ENCODE data around the gene DDX50.
"Not testable (repeated sequence)": the region's sequence is repeated elsewhere in the genome, so short reads cannot be mapped to it uniquely, and the experiment has no call there.

The DDX50 gene

DNA sequence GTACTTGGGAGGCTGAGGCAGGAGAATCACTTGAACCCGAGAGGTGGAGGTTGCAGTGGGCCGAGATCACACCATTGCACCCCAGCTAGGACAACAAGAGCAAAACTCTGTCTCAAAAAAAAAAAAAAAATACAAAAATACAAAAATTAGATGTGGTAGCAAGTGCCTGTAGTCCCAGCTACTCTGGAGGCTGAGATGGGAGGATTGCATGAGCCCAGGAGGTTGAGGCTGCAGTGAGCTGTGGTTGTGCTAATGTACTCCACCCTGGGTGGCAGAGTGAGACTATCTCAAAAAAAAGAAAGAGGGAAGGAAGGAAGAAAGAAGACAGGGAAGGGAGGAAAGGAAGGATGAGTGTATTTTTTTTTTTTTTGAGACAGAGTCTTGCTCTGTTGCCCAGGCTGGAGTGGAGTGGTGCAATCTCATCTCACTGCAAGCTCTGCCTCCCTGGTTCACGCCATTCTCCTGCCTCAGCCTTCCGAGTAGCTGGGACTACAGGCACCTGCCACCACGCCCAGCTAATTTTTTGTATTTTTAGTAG, 74.9 kb downstream of the DDX50 start:
- H3K36me3 Mint-ChIP-seq (ENCODE audit: insufficient read depth) = peaks cover 98% of the 10 kb centered on the region
- H3K27me3 Mint-ChIP-seq; DNase-seq; H3K4me3 Mint-ChIP-seq; H3K4me1 Mint-ChIP-seq (ENCODE audit: low read depth in 2 of 2); ATAC-seq (replicated peaks); H3K9me3 Mint-ChIP-seq: not testable (repeated sequence)
- H3K27ac Mint-ChIP-seq = peak overlapping the region in 1 of 2 donors; percentile 79

GRCh38 chr10:68979738-68980137, 78.6 kb downstream of the DDX50 start:
- DNase-seq; H3K9me3 Mint-ChIP-seq; H3K4me3 Mint-ChIP-seq; H3K27ac Mint-ChIP-seq; H3K4me1 Mint-ChIP-seq (ENCODE audit: low read depth in 2 of 2); H3K27me3 Mint-ChIP-seq; ATAC-seq (replicated peaks): not testable (repeated sequence)
- peaks cover 85% of the 10 kb centered on the region for H3K36me3 Mint-ChIP-seq (ENCODE audit: insufficient read depth)

GRCh38 chr10:68981074-68981473, 80.0 kb downstream of the DDX50 start:
- H3K4me1 Mint-ChIP-seq (ENCODE audit: low read depth in 2 of 2) = no peaks in the 10 kb centered on the region
- ATAC-seq (replicated peaks) (peak; percentile 54), DNase-seq (no peak)
- H3K9me3 Mint-ChIP-seq = no peaks in the 10 kb centered on the region
- no peaks in the 10 kb centered on the region for H3K27me3 Mint-ChIP-seq
- H3K4me3 Mint-ChIP-seq = no peak overlapping the region
- peaks cover 80% of the 10 kb centered on the region for H3K36me3 Mint-ChIP-seq (ENCODE audit: insufficient read depth)
- no peak overlapping the region for H3K27ac Mint-ChIP-seq

DNA sequence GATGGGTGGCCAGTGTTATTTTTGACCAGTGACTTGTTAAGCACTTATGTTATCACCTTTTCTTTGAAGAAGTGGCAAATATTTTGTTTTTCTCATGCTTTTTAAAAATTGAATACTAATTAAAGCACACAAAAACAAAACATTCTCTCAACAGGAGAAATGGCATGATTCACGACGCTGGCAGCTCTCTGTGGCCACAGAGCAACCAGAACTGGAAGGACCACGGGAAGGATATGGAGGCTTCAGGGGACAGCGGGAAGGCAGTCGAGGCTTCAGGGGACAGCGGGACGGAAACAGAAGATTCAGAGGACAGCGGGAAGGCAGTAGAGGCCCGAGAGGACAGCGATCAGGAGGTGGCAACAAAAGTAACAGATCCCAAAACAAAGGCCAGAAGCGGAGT, 81.3 kb downstream of the DDX50 start:
- ATAC-seq (replicated peaks) (no peak), DNase-seq (no peak)
- Mint-ChIP-seq H3K4me1 (ENCODE audit: low read depth in 2 of 2) (peaks cover 0 to 4% of the 10 kb centered on the region in 2 donors), H3K27me3 (no peaks in the 10 kb centered on the region), H3K9me3 (no peaks in the 10 kb centered on the region), H3K36me3 (ENCODE audit: insufficient read depth) (peaks cover 72% of the 10 kb centered on the region), H3K27ac (no peak overlapping the region), H3K4me3 (peak overlapping the region in 1 of 2 donors; percentile 15)

DNA sequence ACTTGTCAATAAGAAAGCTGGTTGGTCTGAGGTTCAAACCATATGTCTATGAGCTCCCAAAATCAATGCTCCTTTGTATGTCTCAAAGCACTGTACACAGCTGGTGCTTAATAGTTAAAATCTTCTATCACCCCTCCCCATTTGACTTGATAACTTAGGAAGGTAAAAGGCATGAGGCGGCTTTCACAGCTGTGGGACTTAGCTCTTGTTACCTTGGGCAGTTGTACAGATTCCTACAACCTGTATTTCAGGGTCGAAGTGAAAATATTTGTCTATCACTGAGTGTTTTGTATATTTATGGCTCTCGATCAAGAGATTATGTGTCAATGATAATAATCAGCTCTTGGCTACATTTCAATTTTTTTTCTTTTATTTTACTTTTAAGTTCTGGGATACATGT, 86.5 kb downstream of the DDX50 start:
- peaks cover 30% of the 10 kb centered on the region for H3K36me3 Mint-ChIP-seq (ENCODE audit: insufficient read depth)
- no peak overlapping the region for H3K27ac Mint-ChIP-seq
- DNase-seq (no peak), ATAC-seq (replicated peaks) (no peak)
- H3K9me3 Mint-ChIP-seq = no peaks in the 10 kb centered on the region
- peak overlapping the region; percentile 93 to 100 for H3K4me3 Mint-ChIP-seq
- H3K27me3 Mint-ChIP-seq = no peaks in the 10 kb centered on the region
- peaks cover 15 to 35% of the 10 kb centered on the region in 2 donors for H3K4me1 Mint-ChIP-seq (ENCODE audit: low read depth in 2 of 2)

DNA sequence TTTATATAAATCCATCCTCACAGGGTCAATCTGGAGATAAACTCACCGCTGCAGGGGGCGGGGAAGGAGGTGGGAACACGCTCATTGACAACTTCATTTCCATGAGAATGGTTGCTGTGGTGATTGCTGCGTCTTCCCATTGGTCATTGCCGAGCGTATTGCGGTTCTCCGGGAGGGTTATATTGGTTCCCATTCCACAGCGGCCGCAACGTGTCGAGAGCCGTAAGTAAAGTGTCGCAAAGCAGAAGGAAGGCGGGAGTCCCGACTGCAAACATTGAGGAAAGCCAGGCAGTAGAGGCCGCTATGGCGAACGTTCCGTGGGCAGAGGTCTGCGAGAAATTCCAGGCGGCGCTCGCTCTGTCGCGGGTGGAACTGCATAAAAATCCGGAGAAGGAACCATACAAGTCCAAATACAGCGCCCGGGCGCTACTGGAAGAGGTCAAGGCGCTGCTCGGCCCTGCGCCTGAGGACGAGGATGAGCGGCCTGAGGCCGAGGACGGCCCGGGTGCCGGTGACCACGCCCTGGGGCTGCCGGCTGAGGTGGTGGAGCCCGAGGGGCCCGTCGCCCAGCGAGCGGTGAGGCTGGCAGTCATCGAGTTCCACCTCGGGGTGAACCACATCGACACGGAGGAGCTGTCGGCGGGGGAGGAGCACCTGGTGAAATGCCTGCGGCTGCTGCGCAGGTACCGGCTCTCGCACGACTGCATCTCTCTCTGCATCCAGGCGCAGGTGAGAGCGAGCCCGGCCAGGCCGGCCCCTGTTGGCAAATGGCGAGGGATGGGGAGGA, 87.6 kb downstream of the DDX50 start, which contains the start of gene KIFBP:
Gene KIFBP, plus strand, starts transcription at position 274 of the 787 bp plus-strand sequence. Its CDS starts 30 bp downstream, at position 304.
- Mint-ChIP-seq H3K36me3 (ENCODE audit: insufficient read depth) (peaks cover 22% of the 10 kb centered on the region), H3K27me3 (no peaks in the 10 kb centered on the region), H3K9me3 (no peaks in the 10 kb centered on the region), H3K4me1 (ENCODE audit: low read depth in 2 of 2) (peaks cover 21 to 43% of the 10 kb centered on the region in 2 donors), H3K27ac (peak within 1 kb of the TSS; percentile 86 to 98), H3K4me3 (peak within 1 kb of the TSS; percentile 93 to 100)
- ATAC-seq (replicated peaks) = peak; percentile 82
- peak; percentile 63 to 67 (median 65) for DNase-seq

DNA sequence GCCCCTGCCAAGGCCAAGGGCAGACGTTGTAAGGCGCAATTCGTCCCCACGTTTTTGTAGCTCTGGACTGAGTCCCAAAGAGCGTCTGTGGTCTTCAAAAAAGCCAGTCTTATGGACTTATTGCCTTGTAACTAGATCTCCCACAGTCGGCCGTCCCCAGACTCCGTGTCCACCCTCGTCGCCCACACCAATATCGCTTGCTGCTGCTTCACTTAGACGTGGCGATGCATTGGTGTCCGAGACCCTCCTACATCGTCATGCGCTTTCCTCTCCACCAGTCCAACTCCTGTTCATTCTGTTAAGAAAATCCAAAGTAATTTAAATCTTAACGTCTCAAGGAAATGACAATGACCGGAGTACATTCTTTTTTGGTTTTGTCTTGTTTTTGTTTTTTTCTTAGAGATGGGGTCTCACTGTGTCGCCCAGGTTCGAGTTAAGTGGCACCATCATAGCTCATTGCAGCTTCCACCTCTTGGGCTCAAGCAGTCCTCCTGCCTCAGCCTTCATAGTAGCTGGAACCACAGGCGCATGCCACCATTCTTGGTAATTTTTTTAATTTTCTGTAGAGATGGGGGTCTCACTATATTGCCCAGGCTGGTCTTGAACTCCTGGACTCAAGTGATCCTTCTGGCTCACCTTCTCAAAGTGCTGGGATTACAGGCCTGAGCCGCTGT, 88.3 kb downstream of the DDX50 start:
- Mint-ChIP-seq H3K9me3 (no peaks in the 10 kb centered on the region), H3K27ac (peak overlapping the region; percentile 86 to 98), H3K36me3 (ENCODE audit: insufficient read depth) (peaks cover 22% of the 10 kb centered on the region), H3K27me3 (no peaks in the 10 kb centered on the region), H3K4me1 (ENCODE audit: low read depth in 2 of 2) (peaks cover 21 to 45% of the 10 kb centered on the region in 2 donors), H3K4me3 (peak overlapping the region; percentile 93 to 100)
- DNase-seq (no peak), ATAC-seq (replicated peaks) (no peak)

DNA sequence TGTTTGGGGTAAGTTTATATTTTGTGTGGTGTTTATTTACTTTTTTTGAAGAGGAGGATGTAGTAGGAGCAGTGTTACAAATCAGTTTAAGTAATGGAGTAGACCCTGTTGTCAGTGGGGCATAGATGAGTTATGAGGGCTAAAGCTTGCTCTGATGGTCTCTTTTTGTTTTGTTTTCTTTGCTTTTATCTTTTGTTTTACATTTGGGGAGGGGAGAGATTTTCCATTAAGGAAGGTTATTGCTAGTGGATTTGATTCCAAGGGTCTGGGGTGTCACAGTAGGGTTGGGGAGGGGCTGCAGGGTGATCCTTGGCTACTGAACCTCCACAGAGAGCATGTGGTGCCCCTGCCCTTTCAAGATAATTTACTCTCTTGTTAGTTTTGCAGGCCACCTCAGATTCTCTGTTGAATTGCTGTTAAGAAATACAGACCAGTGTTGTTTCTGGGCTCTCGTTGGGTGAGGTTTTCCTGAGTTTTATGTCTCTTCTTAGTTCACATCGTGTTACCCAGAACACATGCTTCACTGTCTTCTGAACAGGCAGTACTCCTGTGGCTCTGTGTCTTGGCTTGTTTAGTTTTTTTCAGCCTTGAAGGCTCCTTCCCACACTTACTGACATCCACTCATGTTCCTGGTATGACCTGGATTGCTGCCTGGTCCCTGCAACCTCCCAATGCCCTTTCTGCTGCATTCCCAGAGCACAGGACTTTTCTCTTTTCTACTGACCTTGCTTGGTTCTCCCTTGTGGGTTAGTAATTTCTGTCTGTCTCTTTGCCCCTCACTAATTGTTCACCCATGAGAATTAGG, 91.7 kb downstream of the DDX50 start:
- Mint-ChIP-seq H3K36me3 (ENCODE audit: insufficient read depth) (peaks cover 6% of the 10 kb centered on the region), H3K27ac (peak overlapping the region; percentile 4 to 26), H3K9me3 (no peaks in the 10 kb centered on the region), H3K4me1 (ENCODE audit: low read depth in 2 of 2) (peaks cover 24 to 55% of the 10 kb centered on the region in 2 donors), H3K4me3 (peak overlapping the region in 1 of 2 donors; percentile 8), H3K27me3 (no peaks in the 10 kb centered on the region)
- no peak for ATAC-seq (replicated peaks)
- no peak for DNase-seq
